ENCODE data around the gene COL18A1.
"Not testable (repeated sequence)": the region's sequence is repeated elsewhere in the genome, so short reads cannot be mapped to it uniquely, and the experiment has no call there.

COL18A1 gene

GRCh38 chr21:45433911-45434644 lies 29.1 kb downstream of the COL18A1 start:
- H3K9me3 ChIP-seq: no peaks in the 10 kb centered on the region
- no peak overlapping the region for H3K4me3 ChIP-seq
- no peaks in the 10 kb centered on the region for H3K36me3 ChIP-seq (replicated peaks)
- H3K4me1 ChIP-seq: peaks cover 7% of the 10 kb centered on the region
- H3K27me3 ChIP-seq (ENCODE audit: low read depth): no peaks in the 10 kb centered on the region
- in situ Hi-C loops (cut with MboI; ENCODE audit: low sequenced_read_pairs): loop anchor here (5.0 kb wide), 1 partner anchor 132 kb away; no protein-coding TSS in a partner anchor
- no peak for DNase-seq (ENCODE audit: low spot score in 2 of 2)

GRCh38 chr21:45434645-45435217 lies 29.8 kb downstream of the COL18A1 start:
- no peak for DNase-seq (ENCODE audit: low spot score in 2 of 2)
- no peak overlapping the region for H3K4me3 ChIP-seq
- in situ Hi-C loops (cut with MboI; ENCODE audit: low sequenced_read_pairs): loop anchor here (5.0 kb wide), 1 partner anchor 132 kb away; no protein-coding TSS in a partner anchor
- no peaks in the 10 kb centered on the region for H3K27me3 ChIP-seq (ENCODE audit: low read depth)
- H3K4me1 ChIP-seq: peaks cover 7% of the 10 kb centered on the region
- no peaks in the 10 kb centered on the region for H3K9me3 ChIP-seq
- H3K36me3 ChIP-seq (replicated peaks): no peaks in the 10 kb centered on the region

- no peaks in the 10 kb centered on the region for H3K27me3 ChIP-seq (ENCODE audit: low read depth)
- H3K4me3 ChIP-seq: no peak overlapping the region
- peaks cover 7% of the 10 kb centered on the region for H3K4me1 ChIP-seq
- in situ Hi-C loops (cut with MboI; ENCODE audit: low sequenced_read_pairs): no loop called here
- DNase-seq (ENCODE audit: low spot score in 2 of 2): no peak
- no peaks in the 10 kb centered on the region for H3K36me3 ChIP-seq (replicated peaks)
- H3K9me3 ChIP-seq: no peaks in the 10 kb centered on the region
These were observed 30.5 kb downstream of the COL18A1 start for GRCh38 chr21:45435405-45435981.

GRCh38 chr21:45436351-45437065 lies 31.5 kb downstream of the COL18A1 start:
- in situ Hi-C loops (cut with MboI; ENCODE audit: low sequenced_read_pairs): no loop called here
- no peaks in the 10 kb centered on the region for H3K36me3 ChIP-seq (replicated peaks)

GRCh38 chr21:45437844-45438243 lies 32.9 kb downstream of the COL18A1 start:
- H3K4me3 ChIP-seq; H3K4me1 ChIP-seq; H3K36me3 ChIP-seq (replicated peaks); DNase-seq (ENCODE audit: low spot score in 2 of 2); in situ Hi-C loops (cut with MboI; ENCODE audit: low sequenced_read_pairs); H3K9me3 ChIP-seq; H3K27me3 ChIP-seq (ENCODE audit: low read depth): not testable (repeated sequence)

More at GRCh38 chr21:45436351-45437065, 31.5 kb downstream of the COL18A1 start:
- H3K4me1 ChIP-seq: peaks cover 7% of the 10 kb centered on the region
- DNase-seq (ENCODE audit: low spot score in 2 of 2): no peak
- no peaks in the 10 kb centered on the region for H3K27me3 ChIP-seq (ENCODE audit: low read depth)
- no peaks in the 10 kb centered on the region for H3K9me3 ChIP-seq
- H3K4me3 ChIP-seq: no peak overlapping the region

GRCh38 chr21:45438391-45439145 lies 33.6 kb downstream of the COL18A1 start:
- no peak overlapping the region for H3K4me3 ChIP-seq
- no peak for DNase-seq (ENCODE audit: low spot score in 2 of 2)
- in situ Hi-C loops (cut with MboI; ENCODE audit: low sequenced_read_pairs): no loop called here
- H3K27me3 ChIP-seq (ENCODE audit: low read depth): no peaks in the 10 kb centered on the region
- H3K36me3 ChIP-seq (replicated peaks): no peaks in the 10 kb centered on the region
- H3K4me1 ChIP-seq: no peaks in the 10 kb centered on the region
- no peaks in the 10 kb centered on the region; the same call in 1 of the 2 replicates for H3K9me3 ChIP-seq

- no peak overlapping the region for H3K4me3 ChIP-seq
- H3K9me3 ChIP-seq: no peaks in the 10 kb centered on the region; the same call in 1 of the 2 replicates
- H3K4me1 ChIP-seq: no peaks in the 10 kb centered on the region
- in situ Hi-C loops (cut with MboI; ENCODE audit: low sequenced_read_pairs): no loop called here
- H3K36me3 ChIP-seq (replicated peaks): no peaks in the 10 kb centered on the region
- DNase-seq (ENCODE audit: low spot score in 2 of 2): peak; percentile 73 to 88
- H3K27me3 ChIP-seq (ENCODE audit: low read depth): no peaks in the 10 kb centered on the region
These were observed 34.4 kb downstream of the COL18A1 start for GRCh38 chr21:45439161-45439872.

GRCh38 chr21:45439901-45440461 lies 35.0 kb downstream of the COL18A1 start:
- Histone ChIP-seq H3K4me1 (no peaks in the 10 kb centered on the region), H3K4me3 (no peak overlapping the region), H3K36me3 (replicated peaks) (no peaks in the 10 kb centered on the region), H3K27me3 (ENCODE audit: low read depth) (no peaks in the 10 kb centered on the region), H3K9me3 (no peaks in the 10 kb centered on the region; the same call in 1 of the 2 replicates)
- no peak for DNase-seq (ENCODE audit: low spot score in 2 of 2)
- in situ Hi-C loops (cut with MboI; ENCODE audit: low sequenced_read_pairs): no loop called here

GRCh38 chr21:45440736-45441350 lies 35.9 kb downstream of the COL18A1 start:
- no peaks in the 10 kb centered on the region for H3K36me3 ChIP-seq (replicated peaks)
- H3K4me3 ChIP-seq: no peak overlapping the region
- H3K9me3 ChIP-seq: no peaks in the 10 kb centered on the region; the same call in 1 of the 2 replicates
- H3K4me1 ChIP-seq: no peaks in the 10 kb centered on the region
- no peak for DNase-seq (ENCODE audit: low spot score in 2 of 2)
- H3K27me3 ChIP-seq (ENCODE audit: low read depth): no peaks in the 10 kb centered on the region
- in situ Hi-C loops (cut with MboI; ENCODE audit: low sequenced_read_pairs): no loop called here

GRCh38 chr21:45441431-45442255 lies 36.7 kb downstream of the COL18A1 start:
- Histone ChIP-seq H3K4me1 (no peaks in the 10 kb centered on the region), H3K4me3 (no peak overlapping the region), H3K9me3 (peaks cover 5% of the 10 kb centered on the region), H3K36me3 (replicated peaks) (no peaks in the 10 kb centered on the region), H3K27me3 (ENCODE audit: low read depth) (no peaks in the 10 kb centered on the region)
- in situ Hi-C loops (cut with MboI; ENCODE audit: low sequenced_read_pairs): no loop called here
- DNase-seq (ENCODE audit: low spot score in 2 of 2): no peak

- DNase-seq (ENCODE audit: low spot score in 2 of 2): no peak
- in situ Hi-C loops (cut with MboI; ENCODE audit: low sequenced_read_pairs): no loop called here
- Histone ChIP-seq H3K27me3 (ENCODE audit: low read depth) (no peaks in the 10 kb centered on the region), H3K9me3 (peaks cover 8% of the 10 kb centered on the region), H3K4me3 (no peak overlapping the region), H3K4me1 (no peaks in the 10 kb centered on the region), H3K36me3 (replicated peaks) (no peaks in the 10 kb centered on the region)
These were observed 37.3 kb downstream of the COL18A1 start for GRCh38 chr21:45442276-45442675.
